Panc1 (cell line): Measurements from ENCODE around the gene RCOR1. TPM values are rescaled to one million over a fixed set of nuclear protein-coding genes. Genes with fewer than 3 reads are reported as not detected.

Experiments
- ATAC-seq: fragments of 200-7000 bp; cut with Tn5 transposase; 2 replicates; pipeline ENCODE4 v1.9.1; 2020; ENCODE audit warnings: mild to moderate bottlenecking, moderate library complexity
- BruUV-seq: library from RNA; stranded (reverse); fragments of 400-500 nt; replicated peaks from 2 replicates; lab custom pipeline; 2021; lab: Mats Ljungman, UMichigan
- CTCF ChIA-PET: fragments of 300-600 bp; sonication (Branson Sonifier 250); formaldehyde crosslinking; loops from one replicate; lab custom pipeline; 2022; ENCODE audit warnings: antibody characterized with exemption; lab: Charles Lee
- POLR2A ChIA-PET: fragments of 300-600 bp; sonication (Branson Sonifier 250); formaldehyde crosslinking; loops from one replicate; lab custom pipeline; 2022; ENCODE audit warnings: antibody characterized with exemption; lab: Charles Lee
- DNase-seq: peaks from one replicate; pipeline ENCODE4 v3.0.0-alpha.2; 2010; ENCODE audit warnings: low read depth, low spot score
- H3K27ac ChIP-seq: 2 replicates; pipeline ENCODE4 v1.5.1; 2011; ENCODE audit warnings: mild to moderate bottlenecking, low read length, inconsistent platforms
- H3K27me3 ChIP-seq: fragments of 200-500 bp; sonication (Bioruptor generic); 2 replicates; pipeline ENCODE4 v1.6.0; 2014; ENCODE audit warnings: low read length, inconsistent platforms; ENCODE audit not compliant: control insufficient read depth, insufficient read depth
- H3K36me3 ChIP-seq: fragments of 200-500 bp; sonication (Bioruptor generic); 2 replicates; pipeline ENCODE4 v1.5.1; 2014; ENCODE audit warnings: inconsistent platforms, mild to moderate bottlenecking, low read length, moderate library complexity; ENCODE audit not compliant: control insufficient read depth, insufficient read depth
- H3K4me1 ChIP-seq: 2 replicates; pipeline ENCODE4 v1.5.1; 2011; ENCODE audit warnings: inconsistent platforms, mild to moderate bottlenecking, low read length, moderate library complexity; ENCODE audit not compliant: control insufficient read depth, insufficient read depth
- H3K4me3 ChIP-seq, 2 experiments: 2 replicates each; pipeline ENCODE4 v1.5.1; 2011 to 2012; ENCODE audit warnings: low read depth in 2 of 2, low read length in 2 of 2, mild to moderate bottlenecking in 2 of 2, inconsistent platforms in 1 of 2, moderate library complexity in 1 of 2
- H3K9me3 ChIP-seq: fragments of 200-500 bp; sonication (Bioruptor generic); 2 replicates; pipeline ENCODE4 v1.5.1; 2014; ENCODE audit warnings: low read depth, mild to moderate bottlenecking, inconsistent platforms, low read length, moderate library complexity; ENCODE audit not compliant: control insufficient read depth, insufficient read depth
- POLR2AphosphoS5 ChIP-seq: IDR thresholded peaks from 2 replicates; pipeline ENCODE4 v1.6.1; 2012; ENCODE audit warnings: mild to moderate bottlenecking, low read depth, low read length, moderate library complexity
- SIN3A ChIP-seq: IDR thresholded peaks from 2 replicates; pipeline ENCODE4 v1.6.1; 2012; ENCODE audit warnings: low read depth, mild to moderate bottlenecking, low read length, moderate library complexity, borderline replicate concordance; ENCODE audit not compliant: insufficient read depth
- TCF7L2 ChIP-seq: IDR thresholded peaks from 2 replicates; pipeline ENCODE4 v1.6.1; 2011; ENCODE audit warnings: mild to moderate bottlenecking, low read depth, low read length, inconsistent platforms
- in situ Hi-C: cut with HindIII; loops from 2 replicates; pipeline ENCODE4 v1.10.0; 2016; ENCODE audit warnings: low sequenced_read_pairs, low pct_unique_long_range_greater_than_20kb
- intact Hi-C: fragments of 100-400 bp; cut with micrococcal nuclease; formaldehyde crosslinking; loops from one replicate; pipeline ENCODE4 v1.10.0; 2022; ENCODE audit not compliant: unreplicated experiment
- total RNA-seq: library from RNA; stranded (reverse); gene quantifications from one replicate; pipeline ENCODE4 v1.2.1, GENCODE V29; 2021; ENCODE audit not compliant: unreplicated experiment
- TF ChIP-seq, protein P1 (sequence below), 2 experiments: IDR thresholded peaks; 2 replicates each; pipeline ENCODE4 v1.6.1; 2011 to 2012; ENCODE audit warnings: low read depth in 2 of 2, control low read depth in 1 of 2, low read length in 1 of 2, mild to moderate bottlenecking in 1 of 2, moderate library complexity in 1 of 2; ENCODE audit not compliant: insufficient read depth in 1 of 2
- TF ChIP-seq, protein P2 (sequence below): fragments of 450-650 bp; IDR thresholded peaks from 2 replicates; pipeline ENCODE4 v1.5.1; 2017; ENCODE audit warnings: mild to moderate bottlenecking

Gene RCOR1
- total RNA-seq, 1 experiment from 2014 or later = 27.1 TPM

- no TSS peak for BruUV-seq
- intact Hi-C loops = no loop called here
- Histone ChIP-seq H3K4me3 (no peak overlapping the region), H3K27ac (no peak overlapping the region), H3K27me3 (no peaks in the 10 kb centered on the region), H3K4me1 (peaks cover 10% of the 10 kb centered on the region; the same call in 1 of the 2 replicates), H3K9me3 (no peaks in the 10 kb centered on the region), H3K36me3 (no peaks in the 10 kb centered on the region; the same call in 1 of the 2 replicates)
- no peak for DNase-seq
- in situ Hi-C loops = no loop called here
- ChIA-PET CTCF (no interaction called here), POLR2A (no interaction called here)
- ATAC-seq = no peak
- TF ChIP-seq, protein P1, sequence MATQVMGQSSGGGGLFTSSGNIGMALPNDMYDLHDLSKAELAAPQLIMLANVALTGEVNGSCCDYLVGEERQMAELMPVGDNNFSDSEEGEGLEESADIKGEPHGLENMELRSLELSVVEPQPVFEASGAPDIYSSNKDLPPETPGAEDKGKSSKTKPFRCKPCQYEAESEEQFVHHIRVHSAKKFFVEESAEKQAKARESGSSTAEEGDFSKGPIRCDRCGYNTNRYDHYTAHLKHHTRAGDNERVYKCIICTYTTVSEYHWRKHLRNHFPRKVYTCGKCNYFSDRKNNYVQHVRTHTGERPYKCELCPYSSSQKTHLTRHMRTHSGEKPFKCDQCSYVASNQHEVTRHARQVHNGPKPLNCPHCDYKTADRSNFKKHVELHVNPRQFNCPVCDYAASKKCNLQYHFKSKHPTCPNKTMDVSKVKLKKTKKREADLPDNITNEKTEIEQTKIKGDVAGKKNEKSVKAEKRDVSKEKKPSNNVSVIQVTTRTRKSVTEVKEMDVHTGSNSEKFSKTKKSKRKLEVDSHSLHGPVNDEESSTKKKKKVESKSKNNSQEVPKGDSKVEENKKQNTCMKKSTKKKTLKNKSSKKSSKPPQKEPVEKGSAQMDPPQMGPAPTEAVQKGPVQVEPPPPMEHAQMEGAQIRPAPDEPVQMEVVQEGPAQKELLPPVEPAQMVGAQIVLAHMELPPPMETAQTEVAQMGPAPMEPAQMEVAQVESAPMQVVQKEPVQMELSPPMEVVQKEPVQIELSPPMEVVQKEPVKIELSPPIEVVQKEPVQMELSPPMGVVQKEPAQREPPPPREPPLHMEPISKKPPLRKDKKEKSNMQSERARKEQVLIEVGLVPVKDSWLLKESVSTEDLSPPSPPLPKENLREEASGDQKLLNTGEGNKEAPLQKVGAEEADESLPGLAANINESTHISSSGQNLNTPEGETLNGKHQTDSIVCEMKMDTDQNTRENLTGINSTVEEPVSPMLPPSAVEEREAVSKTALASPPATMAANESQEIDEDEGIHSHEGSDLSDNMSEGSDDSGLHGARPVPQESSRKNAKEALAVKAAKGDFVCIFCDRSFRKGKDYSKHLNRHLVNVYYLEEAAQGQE (IDR thresholded peaks at IDR 0.05; ENCODE audit: insufficient read depth in 1 of 2, low read depth in 2 of 2, low read length in 1 of 2) = no peak
- TF ChIP-seq POLR2AphosphoS5 (no peak), SIN3A (no peak), TCF7L2 (no peak)
- TF ChIP-seq, protein P2, sequence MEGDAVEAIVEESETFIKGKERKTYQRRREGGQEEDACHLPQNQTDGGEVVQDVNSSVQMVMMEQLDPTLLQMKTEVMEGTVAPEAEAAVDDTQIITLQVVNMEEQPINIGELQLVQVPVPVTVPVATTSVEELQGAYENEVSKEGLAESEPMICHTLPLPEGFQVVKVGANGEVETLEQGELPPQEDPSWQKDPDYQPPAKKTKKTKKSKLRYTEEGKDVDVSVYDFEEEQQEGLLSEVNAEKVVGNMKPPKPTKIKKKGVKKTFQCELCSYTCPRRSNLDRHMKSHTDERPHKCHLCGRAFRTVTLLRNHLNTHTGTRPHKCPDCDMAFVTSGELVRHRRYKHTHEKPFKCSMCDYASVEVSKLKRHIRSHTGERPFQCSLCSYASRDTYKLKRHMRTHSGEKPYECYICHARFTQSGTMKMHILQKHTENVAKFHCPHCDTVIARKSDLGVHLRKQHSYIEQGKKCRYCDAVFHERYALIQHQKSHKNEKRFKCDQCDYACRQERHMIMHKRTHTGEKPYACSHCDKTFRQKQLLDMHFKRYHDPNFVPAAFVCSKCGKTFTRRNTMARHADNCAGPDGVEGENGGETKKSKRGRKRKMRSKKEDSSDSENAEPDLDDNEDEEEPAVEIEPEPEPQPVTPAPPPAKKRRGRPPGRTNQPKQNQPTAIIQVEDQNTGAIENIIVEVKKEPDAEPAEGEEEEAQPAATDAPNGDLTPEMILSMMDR = no peak
These were observed 93.8 kb downstream of the RCOR1 start for GRCh38 chr14:102686196-102686801.

GRCh38 chr14:102688290-102688689 lies 95.8 kb downstream of the RCOR1 start:
- Histone ChIP-seq H3K4me1 (peaks cover 9% of the 10 kb centered on the region), H3K27ac (no peak overlapping the region), H3K27me3 (no peaks in the 10 kb centered on the region), H3K9me3 (no peaks in the 10 kb centered on the region), H3K36me3 (no peaks in the 10 kb centered on the region; the same call in 1 of the 2 replicates), H3K4me3 (no peak overlapping the region)
- DNase-seq = no peak
- intact Hi-C loops = no loop called here
- TF ChIP-seq, protein P2 = no peak
- TF ChIP-seq SIN3A (no peak), POLR2AphosphoS5 (no peak), TCF7L2 (no peak)
- TF ChIP-seq, protein P1 (IDR thresholded peaks at IDR 0.05; ENCODE audit: insufficient read depth in 1 of 2, low read depth in 2 of 2, low read length in 1 of 2) = no peak
- no TSS peak for BruUV-seq
- ATAC-seq = no peak
- ChIA-PET POLR2A (no interaction called here), CTCF (interaction anchor here (0.5 kb wide), 1 partner anchor 272 kb away, joined by 5 read pairs; no protein-coding TSS in a partner anchor)
- in situ Hi-C loops = no loop called here
